IMR-90 (cell line): ENCODE measurements around the gene OPN4. TPM values are rescaled to one million over a fixed set of nuclear protein-coding genes. Genes with fewer than 3 reads are reported as not detected.

Experiments
- ATAC-seq: fragments of 200-7000 bp; cut with Tn5 transposase; 2 replicates; pipeline ENCODE4 v1.9.1; 2020; ENCODE audit warnings: low read depth, mild to moderate bottlenecking, moderate library complexity
- BruUV-seq: library from RNA; stranded (reverse); fragments of 400-500 nt; replicated peaks from 2 replicates; lab custom pipeline; 2021; lab: Mats Ljungman, UMichigan
- CTCF ChIA-PET: fragments of 300-600 bp; formaldehyde crosslinking; extraction: SDS; loops from one replicate; lab custom pipeline; 2021; ENCODE audit warnings: antibody characterized with exemption; lab: Yijun Ruan, JAX
- POLR2A ChIA-PET: fragments of 300-600 bp; sonication (Branson Sonifier 250); formaldehyde crosslinking; loops from one replicate; lab custom pipeline; 2022; ENCODE audit warnings: antibody characterized with exemption; ENCODE audit not compliant: unreplicated experiment; lab: Charles Lee
- DNase-seq: peaks from one replicate; pipeline ENCODE4 v3.0.0; 2013
- H2AFZ ChIP-seq: replicated peaks from 2 replicates; pipeline ENCODE3; 2013; ENCODE audit warnings: low read length, mild to moderate bottlenecking; ENCODE audit not compliant: poor library complexity
- H2AK5ac ChIP-seq: 2 replicates; pipeline ENCODE4 v1.6.1; 2013; ENCODE audit warnings: low read depth, low read length, inconsistent platforms
- H2AK9ac ChIP-seq: replicated peaks from 2 replicates; pipeline ENCODE3; 2013; ENCODE audit warnings: mild to moderate bottlenecking, low read depth, low read length, moderate library complexity; ENCODE audit not compliant: poor library complexity
- H2BK120ac ChIP-seq: 2 replicates; pipeline ENCODE4 v1.6.1; 2013; ENCODE audit warnings: low read depth, low read length, inconsistent platforms
- H2BK15ac ChIP-seq: 3 replicates; pipeline ENCODE4 v1.6.1; 2013; ENCODE audit warnings: low read depth, low read length, inconsistent platforms
- H2BK20ac ChIP-seq: 2 replicates; pipeline ENCODE4 v1.6.1; 2013; ENCODE audit warnings: low read depth, mild to moderate bottlenecking, inconsistent platforms, low read length, moderate library complexity
- H2BK5ac ChIP-seq: 2 replicates; pipeline ENCODE4 v1.6.1; 2013; ENCODE audit warnings: mild to moderate bottlenecking, low read depth, low read length, inconsistent platforms; ENCODE audit not compliant: poor library complexity, severe bottlenecking
- H3K14ac ChIP-seq: replicated peaks from 2 replicates; pipeline ENCODE4 v1.6.1; 2013; ENCODE audit warnings: low read depth, low read length, inconsistent platforms
- H3K18ac ChIP-seq: 2 replicates; pipeline ENCODE4 v1.6.1; 2013; ENCODE audit warnings: low read depth, low read length, control low read depth
- H3K23ac ChIP-seq: 2 replicates; pipeline ENCODE4 v1.6.1; 2013; ENCODE audit warnings: low read depth, low read length, inconsistent platforms
- H3K27ac ChIP-seq: 2 replicates; pipeline ENCODE4 v1.5.1; 2013; ENCODE audit warnings: mild to moderate bottlenecking, control low read depth, low read length; ENCODE audit not compliant: insufficient read depth
- H3K27me3 ChIP-seq: 2 replicates; pipeline ENCODE4 v1.6.1; 2013; ENCODE audit warnings: low read length; ENCODE audit not compliant: control insufficient read depth, insufficient read depth
- H3K36me3 ChIP-seq: 2 replicates; pipeline ENCODE4 v1.6.1; 2013; ENCODE audit warnings: low read length, mixed read lengths; ENCODE audit not compliant: control insufficient read depth, insufficient read depth
- H3K4ac ChIP-seq: 2 replicates; pipeline ENCODE4 v1.6.1; 2013; ENCODE audit warnings: low read depth, low read length, inconsistent platforms
- H3K4me1 ChIP-seq: 2 replicates; pipeline ENCODE4 v1.6.1; 2013; ENCODE audit warnings: low read length, mixed read lengths; ENCODE audit not compliant: control insufficient read depth, insufficient read depth
- H3K4me2 ChIP-seq: 2 replicates; pipeline ENCODE4 v1.6.1; 2013; ENCODE audit warnings: low read depth, mild to moderate bottlenecking, control low read depth, low read length, moderate library complexity
- H3K4me3 ChIP-seq: 2 replicates; pipeline ENCODE4 v1.5.1; 2013; ENCODE audit warnings: low read depth, mild to moderate bottlenecking, control low read depth, low read length, moderate library complexity; ENCODE audit not compliant: insufficient read depth
- H3K56ac ChIP-seq: 2 replicates; pipeline ENCODE4 v1.6.1; 2013; ENCODE audit warnings: low read length, inconsistent platforms; ENCODE audit not compliant: insufficient read depth; ENCODE audit errors: extremely low read depth
- H3K79me1 ChIP-seq, 2 experiments: 2 replicates each; pipeline ENCODE4 v1.6.1; 2013; ENCODE audit warnings: low read length in 2 of 2, inconsistent platforms in 1 of 2, low read depth in 1 of 2
- H3K9ac ChIP-seq: 2 replicates; pipeline ENCODE4 v1.6.1; 2013; ENCODE audit warnings: low read depth, low read length, control low read depth
- H3K9me1 ChIP-seq: 2 replicates; pipeline ENCODE4 v1.6.1; 2013; ENCODE audit warnings: low read length, inconsistent platforms; ENCODE audit not compliant: insufficient read depth
- H3K9me3 ChIP-seq: 2 replicates; pipeline ENCODE4 v1.6.1; 2013; ENCODE audit warnings: low read length; ENCODE audit not compliant: control insufficient read depth, insufficient read depth
- H4K20me1 ChIP-seq: 2 replicates; pipeline ENCODE4 v1.6.1; 2013; ENCODE audit warnings: low read length, inconsistent platforms; ENCODE audit not compliant: insufficient read depth
- H4K5ac ChIP-seq: 2 replicates; pipeline ENCODE4 v1.6.1; 2013; ENCODE audit warnings: mild to moderate bottlenecking, low read depth, low read length, control low read depth
- H4K8ac ChIP-seq, 2 experiments: 2 replicates each; pipeline ENCODE4 v1.6.1; 2013; ENCODE audit warnings: low read depth in 2 of 2, low read length in 2 of 2, control low read depth in 1 of 2, inconsistent platforms in 1 of 2
- H4K91ac ChIP-seq: 2 replicates; pipeline ENCODE4 v1.6.1; 2013; ENCODE audit warnings: low read depth, low read length, inconsistent platforms; ENCODE audit not compliant: insufficient read depth
- BHLHE40 ChIP-seq: fragments of 150-350 bp; IDR thresholded peaks from 2 replicates; pipeline ENCODE4 v1.6.1; 2016; ENCODE audit warnings: mild to moderate bottlenecking, low read depth, low read length
- CHD1 ChIP-seq: IDR thresholded peaks from 2 replicates; pipeline ENCODE4 v1.6.1; 2012; ENCODE audit warnings: low read depth, low read length, improper control_type of control experiment
- FOS ChIP-seq: fragments of 150-350 bp; IDR thresholded peaks from 2 replicates; pipeline ENCODE4 v1.6.1; 2016; ENCODE audit warnings: low read depth, low read length
- MAZ ChIP-seq: IDR thresholded peaks from 2 replicates; pipeline ENCODE4 v1.6.1; 2012; ENCODE audit warnings: low read depth, mild to moderate bottlenecking, low read length, improper control_type of control experiment, moderate library complexity, borderline replicate concordance
- NFE2L2 ChIP-seq: fragments of 150-350 bp; IDR thresholded peaks from 2 replicates; pipeline ENCODE4 v1.6.1; 2016; ENCODE audit warnings: low read depth, mild to moderate bottlenecking, low read length
- POLR2A ChIP-seq: IDR thresholded peaks from 2 replicates; pipeline ENCODE4 v1.6.1; 2012; ENCODE audit warnings: mild to moderate bottlenecking, low read depth, low read length
- RAD21 ChIP-seq: IDR thresholded peaks from 2 replicates; pipeline ENCODE4 v1.6.1; 2012; ENCODE audit warnings: low read length, improper control_type of control experiment
- RFX5 ChIP-seq: IDR thresholded peaks from 2 replicates; pipeline ENCODE4 v1.8.0; 2012; ENCODE audit warnings: low read depth, mild to moderate bottlenecking, low read length, moderate library complexity
- WGBS, 2 experiments: methylation state at CpG; one replicate each; pipeline versions ENCODE4 v1.1.5 to v1.1.7; 2013; ENCODE audit warnings: missing lambda C conversion rate in 2 of 2; ENCODE audit not compliant: insufficient read length in 1 of 2; ENCODE audit errors: extremely low coverage in 2 of 2; 5-methylcytosine and 5-hydroxymethylcytosine counted together
- dilution Hi-C: fragments of 300-500 bp; cut with HindIII; formaldehyde crosslinking; loops from one replicate; pipeline ENCODE4 v1.14.3; 2018; ENCODE audit warnings: low sequenced_read_pairs; ENCODE audit not compliant: unreplicated experiment
- in situ Hi-C: fragments of 300-500 bp; cut with MboI; formaldehyde crosslinking; loops from 3 replicates; pipeline ENCODE4 v1.14.3; 2019; ENCODE audit warnings: low sequenced_read_pairs, inconsistent platforms, mixed read lengths
- intact Hi-C: fragments of 100-400 bp; cut with micrococcal nuclease; formaldehyde crosslinking; loops from 2 replicates; pipeline ENCODE4 v1.10.0; 2022
- polyA plus RNA-seq, 3 experiments: library from polyadenylated mRNA; depleted of rRNA; stranded (reverse); fragments of >200 nt; gene quantifications; 2 replicates each; pipeline ENCODE4 v1.2.3, GENCODE V29; 2012; ENCODE audit warnings: low replicate concordance in 1 of 3
- total RNA-seq: library from RNA; depleted of rRNA; stranded (reverse); fragments of >200 nt; gene quantifications from 2 replicates; pipeline ENCODE4 v1.2.3, GENCODE V29; 2012
- TF ChIP-seq, protein P1 (sequence below): fragments of 150-350 bp; IDR thresholded peaks from 2 replicates; pipeline ENCODE4 v1.6.1; 2017; ENCODE audit warnings: mild to moderate bottlenecking, antibody characterized with exemption, low read length, low read depth

Gene OPN4
- total and polyA plus RNA-seq, 2 of the 4 experiments (the other 2 are of a cell fraction): 0.03 TPM; not detected in 1

GRCh38 chr10:86681047-86681446 is 26.7 kb downstream of the OPN4 start:
- H2BK15ac ChIP-seq: no peak overlapping the region
- no peaks in the 10 kb centered on the region for H3K9me3 ChIP-seq
- ChIA-PET CTCF (no interaction called here), POLR2A (no interaction called here)
- no peak overlapping the region for H2AK9ac ChIP-seq
- 59% methylated on average over 5 of the region's 14 CpGs; no CpG with 5 or more reads in 1 of the 2 experiments for WGBS, 2 experiments
- in situ Hi-C loops: no loop called here
- H3K9ac ChIP-seq: no peak overlapping the region
- no peak overlapping the region for H3K4me2 ChIP-seq
- no peak overlapping the region for H2AFZ ChIP-seq
- no peak for TF ChIP-seq MAZ
- no peak for TF ChIP-seq CHD1
- TF ChIP-seq, protein P1, sequence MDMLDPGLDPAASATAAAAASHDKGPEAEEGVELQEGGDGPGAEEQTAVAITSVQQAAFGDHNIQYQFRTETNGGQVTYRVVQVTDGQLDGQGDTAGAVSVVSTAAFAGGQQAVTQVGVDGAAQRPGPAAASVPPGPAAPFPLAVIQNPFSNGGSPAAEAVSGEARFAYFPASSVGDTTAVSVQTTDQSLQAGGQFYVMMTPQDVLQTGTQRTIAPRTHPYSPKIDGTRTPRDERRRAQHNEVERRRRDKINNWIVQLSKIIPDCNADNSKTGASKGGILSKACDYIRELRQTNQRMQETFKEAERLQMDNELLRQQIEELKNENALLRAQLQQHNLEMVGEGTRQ: no peak
- TF ChIP-seq NFE2L2: no peak
- TF ChIP-seq RFX5: no peak
- no peak for TF ChIP-seq BHLHE40
- no peak for TF ChIP-seq FOS
- TF ChIP-seq POLR2A: no peak
- no peak for TF ChIP-seq RAD21
- no peaks in the 10 kb centered on the region for H3K27me3 ChIP-seq
- no peak overlapping the region for H4K91ac ChIP-seq
- DNase-seq (no peak), ATAC-seq (no peak)
- dilution Hi-C loops: no loop called here
- H3K14ac ChIP-seq: no peak overlapping the region
- no TSS peak for BruUV-seq
- peaks cover 10% of the 10 kb centered on the region for H3K4me1 ChIP-seq
- no peaks in the 10 kb centered on the region for H4K20me1 ChIP-seq
- no peaks in the 10 kb centered on the region for H3K79me1 ChIP-seq
- H4K5ac ChIP-seq: no peak overlapping the region
- no peak overlapping the region for H3K23ac ChIP-seq
- no peaks in the 10 kb centered on the region for H3K36me3 ChIP-seq
- no peak overlapping the region for H4K8ac ChIP-seq
- no peak overlapping the region for H2BK5ac ChIP-seq
- no peak overlapping the region for H2AK5ac ChIP-seq
- no peak overlapping the region for H3K18ac ChIP-seq
- intact Hi-C loops: loop anchor here (5.0 kb wide), 1 partner anchor 94 kb away; no protein-coding TSS in a partner anchor
- no peak overlapping the region for H3K56ac ChIP-seq
- no peak overlapping the region for H2BK120ac ChIP-seq
- H3K27ac ChIP-seq: no peak overlapping the region
- H3K9me1 ChIP-seq: no peaks in the 10 kb centered on the region
- no peak overlapping the region for H3K4me3 ChIP-seq
- no peak overlapping the region for H2BK20ac ChIP-seq
- no peak overlapping the region for H3K4ac ChIP-seq
